A673 (cell line): ENCODE measurements around the gene SCG5. TPM values are rescaled to one million over a fixed set of nuclear protein-coding genes. Genes with fewer than 3 reads are reported as not detected.

Experiments used
- BruUV-seq: library from RNA; stranded (reverse); fragments of 400-500 nt; replicated peaks from 2 replicates; lab custom pipeline; 2021; lab: Mats Ljungman, UMichigan
- CTCF ChIA-PET: fragments of 300-600 bp; sonication (Branson Sonifier 250); formaldehyde crosslinking; loops from one replicate; lab custom pipeline; 2022; ENCODE audit warnings: antibody characterized with exemption; lab: Charles Lee
- POLR2A ChIA-PET: fragments of 300-600 bp; sonication (Branson Sonifier 250); formaldehyde crosslinking; loops from one replicate; lab custom pipeline; 2022; ENCODE audit warnings: antibody characterized with exemption; ENCODE audit not compliant: low non-redundant PET; lab: Charles Lee
- DNase-seq: peaks from one replicate; pipeline ENCODE4 v3.0.0-alpha.2; 2015; ENCODE audit warnings: low spot score
- H3K27ac ChIP-seq: fragments of 200-600 bp; sonication (generic); 2 replicates; pipeline ENCODE4 v1.5.1; 2016; ENCODE audit warnings: mixed run types, low read depth, mild to moderate bottlenecking, mixed read lengths, antibody characterized with exemption, low read length; ENCODE audit not compliant: poor library complexity, severe bottlenecking
- H3K27me3 ChIP-seq: fragments of 200-600 bp; sonication (generic); replicated peaks from 2 replicates; pipeline ENCODE4 v1.6.1; 2017; ENCODE audit warnings: mixed run types, low read depth, mild to moderate bottlenecking, mixed read lengths, antibody characterized with exemption, low read length; ENCODE audit not compliant: insufficient read depth, poor library complexity
- H3K36me3 ChIP-seq: fragments of 200-600 bp; sonication (generic); 2 replicates; pipeline ENCODE4 v1.6.1; 2016; ENCODE audit warnings: mixed run types, mild to moderate bottlenecking, mixed read lengths, antibody characterized with exemption, low read length; ENCODE audit not compliant: insufficient read depth, poor library complexity, severe bottlenecking
- H3K4me1 ChIP-seq: fragments of 200-600 bp; sonication (generic); 2 replicates; pipeline ENCODE4 v1.6.1; 2017; ENCODE audit warnings: mixed run types, mild to moderate bottlenecking, mixed read lengths, antibody characterized with exemption, low read length; ENCODE audit not compliant: insufficient read depth, poor library complexity, severe bottlenecking
- H3K4me3 ChIP-seq: fragments of 200-600 bp; sonication (generic); 2 replicates; pipeline ENCODE4 v1.5.1; 2016; ENCODE audit warnings: low read depth, mixed run types, mild to moderate bottlenecking, mixed read lengths, low read length; ENCODE audit not compliant: poor library complexity, severe bottlenecking
- H3K9me3 ChIP-seq: fragments of 200-600 bp; sonication (generic); 2 replicates; pipeline ENCODE4 v1.6.1; 2016; ENCODE audit warnings: mixed run types, low read depth, mild to moderate bottlenecking, mixed read lengths, antibody characterized with exemption, low read length; ENCODE audit not compliant: poor library complexity, severe bottlenecking
- EZH2 ChIP-seq: fragments of 200-600 bp; sonication (generic); IDR thresholded peaks from 2 replicates; pipeline ENCODE4 v1.6.1; 2017; ENCODE audit warnings: borderline replicate concordance, low read depth, mild to moderate bottlenecking, mixed read lengths, antibody characterized with exemption, low read length; ENCODE audit not compliant: poor library complexity, severe bottlenecking
- intact Hi-C: fragments of 100-400 bp; cut with micrococcal nuclease; formaldehyde crosslinking; loops from one replicate; pipeline ENCODE4 v1.10.0; 2022; ENCODE audit not compliant: unreplicated experiment
- total RNA-seq: library from RNA; stranded (reverse); gene quantifications from 2 replicates; pipeline ENCODE4 v1.2.3, GENCODE V29; 2021
- TF ChIP-seq, protein P1 (sequence below): fragments of 300-800, 200-600 bp; sonication (generic); conservative IDR thresholded peaks from 2 replicates; pipeline ENCODE4 v1.5.1; 2017; ENCODE audit warnings: low read depth, mild to moderate bottlenecking, antibody characterized with exemption, low read length, moderate library complexity, mixed read lengths

Gene SCG5
- total RNA-seq, 1 experiment from 2014 or later = 3.1 TPM

DNA sequence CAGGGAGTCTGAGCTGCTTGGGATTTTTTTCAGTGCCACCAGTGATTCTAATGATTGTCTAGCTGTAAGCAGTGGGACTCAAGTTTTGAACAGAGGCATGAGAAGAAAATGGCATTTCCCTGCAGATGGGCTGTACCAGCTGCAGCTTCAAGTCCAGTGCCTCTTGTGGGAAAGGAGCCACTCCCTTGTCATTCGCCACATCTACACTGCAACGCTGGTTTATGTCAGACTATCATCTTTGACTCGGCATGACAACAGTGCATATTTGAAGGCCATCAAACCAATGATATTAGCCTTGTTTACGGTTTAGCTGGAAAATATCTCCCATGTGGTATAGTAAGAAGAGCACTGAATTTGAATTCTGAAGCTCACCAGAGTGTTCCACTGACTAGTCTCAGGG is 22.2 kb downstream of the SCG5 start:
- no TSS peak for BruUV-seq
- no peak for TF ChIP-seq EZH2
- CTCF ChIA-PET = interaction anchor here (1.7 kb wide), 1 partner anchor 272 kb away, joined by 16 read pairs; no protein-coding TSS in a partner anchor

DNA sequence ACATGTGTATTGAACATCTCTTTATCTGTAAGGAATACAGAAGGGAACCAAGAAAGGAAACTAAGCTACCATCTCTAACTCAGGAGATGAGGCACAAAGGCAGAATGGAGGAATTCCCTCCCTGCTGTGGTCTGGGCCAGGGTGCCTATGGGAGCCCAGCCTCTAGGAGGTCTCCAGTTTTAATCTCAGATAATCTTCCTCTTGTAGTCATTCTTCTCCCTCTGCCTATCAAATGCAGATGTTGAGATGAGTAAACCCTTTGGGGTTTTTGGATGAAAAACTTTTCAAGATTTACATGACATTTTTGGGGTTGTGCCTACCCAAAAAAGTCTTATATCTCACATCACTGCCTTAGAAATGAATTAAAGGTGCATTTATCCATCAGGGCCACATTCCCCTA is 23.3 kb downstream of the SCG5 start:
- no peaks in the 10 kb centered on the region for H3K36me3 ChIP-seq
- no peaks in the 10 kb centered on the region for H3K4me1 ChIP-seq
- DNase-seq = no peak
- H3K27ac ChIP-seq = no peak overlapping the region
- no peaks in the 10 kb centered on the region for H3K27me3 ChIP-seq
- no TSS peak for BruUV-seq
- intact Hi-C loops = loop anchor here (5.0 kb wide), 2 partner anchors 273 to 293 kb away; no protein-coding TSS in a partner anchor
- no peak overlapping the region for H3K4me3 ChIP-seq
- H3K9me3 ChIP-seq = no peaks in the 10 kb centered on the region
- TF ChIP-seq, protein P1, sequence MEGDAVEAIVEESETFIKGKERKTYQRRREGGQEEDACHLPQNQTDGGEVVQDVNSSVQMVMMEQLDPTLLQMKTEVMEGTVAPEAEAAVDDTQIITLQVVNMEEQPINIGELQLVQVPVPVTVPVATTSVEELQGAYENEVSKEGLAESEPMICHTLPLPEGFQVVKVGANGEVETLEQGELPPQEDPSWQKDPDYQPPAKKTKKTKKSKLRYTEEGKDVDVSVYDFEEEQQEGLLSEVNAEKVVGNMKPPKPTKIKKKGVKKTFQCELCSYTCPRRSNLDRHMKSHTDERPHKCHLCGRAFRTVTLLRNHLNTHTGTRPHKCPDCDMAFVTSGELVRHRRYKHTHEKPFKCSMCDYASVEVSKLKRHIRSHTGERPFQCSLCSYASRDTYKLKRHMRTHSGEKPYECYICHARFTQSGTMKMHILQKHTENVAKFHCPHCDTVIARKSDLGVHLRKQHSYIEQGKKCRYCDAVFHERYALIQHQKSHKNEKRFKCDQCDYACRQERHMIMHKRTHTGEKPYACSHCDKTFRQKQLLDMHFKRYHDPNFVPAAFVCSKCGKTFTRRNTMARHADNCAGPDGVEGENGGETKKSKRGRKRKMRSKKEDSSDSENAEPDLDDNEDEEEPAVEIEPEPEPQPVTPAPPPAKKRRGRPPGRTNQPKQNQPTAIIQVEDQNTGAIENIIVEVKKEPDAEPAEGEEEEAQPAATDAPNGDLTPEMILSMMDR = no peak
- no peak for TF ChIP-seq EZH2
- ChIA-PET CTCF (no interaction called here), POLR2A (no interaction called here)

More for the DNA sequence above, 22.2 kb downstream of the SCG5 start:
- H3K9me3 ChIP-seq = no peaks in the 10 kb centered on the region
- no peak for DNase-seq
- no peak overlapping the region for H3K4me3 ChIP-seq
- H3K36me3 ChIP-seq = no peaks in the 10 kb centered on the region
- H3K4me1 ChIP-seq = no peaks in the 10 kb centered on the region
- H3K27ac ChIP-seq = no peak overlapping the region
- no peaks in the 10 kb centered on the region for H3K27me3 ChIP-seq
- intact Hi-C loops = loop anchor here (2.0 to 5.0 kb wide), 3 partner anchors 274 to 331 kb away; no protein-coding TSS in a partner anchor
- POLR2A ChIA-PET = no interaction called here

DNA sequence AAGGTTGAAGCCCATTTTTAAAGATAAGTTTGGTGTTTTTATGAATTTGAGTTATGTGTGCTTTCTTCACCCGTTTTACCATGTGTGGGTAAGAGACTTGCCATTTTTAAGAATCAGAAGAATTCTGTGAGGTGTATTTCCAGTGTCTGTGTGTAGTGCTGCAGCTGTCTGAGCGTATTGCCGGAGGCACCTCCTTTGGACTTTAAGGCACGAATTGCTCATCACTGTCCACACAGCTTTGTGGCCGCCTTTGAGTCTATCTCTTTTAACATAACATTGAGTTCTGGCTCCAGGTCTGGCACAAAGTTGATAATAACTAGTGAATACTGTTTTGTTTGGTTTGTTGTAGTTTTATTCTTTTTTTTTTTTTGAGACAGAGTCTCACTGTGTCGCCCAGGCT is 25.8 kb downstream of the SCG5 start:
- H3K36me3 ChIP-seq = no peaks in the 10 kb centered on the region
- ChIA-PET CTCF (no interaction called here), POLR2A (no interaction called here)
- no peaks in the 10 kb centered on the region for H3K9me3 ChIP-seq
- no peaks in the 10 kb centered on the region for H3K4me1 ChIP-seq
- BruUV-seq = no TSS peak
- DNase-seq = no peak
- H3K27ac ChIP-seq = no peak overlapping the region
- H3K4me3 ChIP-seq = no peak overlapping the region
- TF ChIP-seq EZH2 = no peak
- TF ChIP-seq, protein P1 = no peak
- intact Hi-C loops = no loop called here
- H3K27me3 ChIP-seq = no peaks in the 10 kb centered on the region

DNA sequence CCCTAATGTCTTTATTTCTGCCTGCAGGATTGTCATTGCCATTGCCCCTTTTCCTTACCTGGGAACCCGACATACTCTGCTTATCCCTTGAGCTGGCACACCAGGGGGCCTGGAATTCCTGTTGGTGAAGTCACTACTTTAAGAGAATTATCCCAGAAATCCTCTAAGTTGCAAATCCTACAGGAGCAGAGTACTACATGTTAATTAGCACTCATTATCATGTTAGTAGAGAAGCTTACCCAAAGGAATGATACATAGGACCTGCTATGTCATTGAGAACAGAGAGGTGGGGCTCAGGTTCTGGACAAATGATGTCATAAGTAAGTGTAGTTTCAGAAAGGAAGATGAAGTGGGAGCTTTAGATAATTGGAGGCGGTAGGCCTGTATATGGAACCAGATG is 27.4 kb downstream of the SCG5 start:
- H3K27me3 ChIP-seq = no peaks in the 10 kb centered on the region
- intact Hi-C loops = no loop called here
- POLR2A ChIA-PET = interaction anchor here (0.6 kb wide), 1 partner anchor 12 kb away, joined by 6 read pairs; no protein-coding TSS in a partner anchor
- no peaks in the 10 kb centered on the region for H3K9me3 ChIP-seq
- no peak overlapping the region for H3K4me3 ChIP-seq
- H3K4me1 ChIP-seq = no peaks in the 10 kb centered on the region
- no peak overlapping the region for H3K27ac ChIP-seq
- no peak for TF ChIP-seq EZH2
- TF ChIP-seq, protein P1 = no peak
- CTCF ChIA-PET = interaction anchor here (0.6 kb wide), 1 partner anchor 462 kb away, joined by 3 read pairs; no protein-coding TSS in a partner anchor
- no TSS peak for BruUV-seq
- no peaks in the 10 kb centered on the region for H3K36me3 ChIP-seq
- DNase-seq = no peak
